H9 (cell line): ENCODE results near the gene ITIH5. TPM values are rescaled to one million over a fixed set of nuclear protein-coding genes. Genes with fewer than 3 reads are reported as not detected.

ENCODE experiments used
- DNase-seq: peaks from one replicate; pipeline ENCODE4 v3.0.0-alpha.2; 2017
- H2AFZ ChIP-seq: one replicate; pipeline ENCODE4 v1.6.1; 2013; ENCODE audit warnings: mild to moderate bottlenecking, low read length, control low read depth, moderate library complexity
- H2AK5ac ChIP-seq: 2 replicates; pipeline ENCODE4 v1.6.1; 2013; ENCODE audit warnings: low read length, control low read depth, mixed read lengths; ENCODE audit not compliant: insufficient read length
- H2BK120ac ChIP-seq: one replicate; pipeline ENCODE4 v1.6.1; 2013; ENCODE audit warnings: low read depth, mild to moderate bottlenecking, low read length, control low read depth, inconsistent platforms; ENCODE audit not compliant: poor library complexity, severe bottlenecking
- H2BK12ac ChIP-seq: 2 replicates; pipeline ENCODE4 v1.6.1; 2013; ENCODE audit warnings: low read length, control low read depth, mixed read lengths, low read depth; ENCODE audit not compliant: insufficient read length
- H2BK15ac ChIP-seq: 2 replicates; pipeline ENCODE4 v1.6.1; 2013; ENCODE audit warnings: low read depth, low read length, control low read depth
- H2BK20ac ChIP-seq: one replicate; pipeline ENCODE4 v1.6.1; 2013; ENCODE audit warnings: low read depth, mild to moderate bottlenecking, low read length, control low read depth, inconsistent platforms; ENCODE audit not compliant: poor library complexity, severe bottlenecking
- H2BK5ac ChIP-seq: 2 replicates; pipeline ENCODE4 v1.6.1; 2013; ENCODE audit warnings: low read length, control low read depth, mixed read lengths; ENCODE audit not compliant: insufficient read length
- H3K14ac ChIP-seq: 2 replicates; pipeline ENCODE4 v1.6.1; 2013; ENCODE audit warnings: low read length, control low read depth; ENCODE audit not compliant: insufficient read depth
- H3K18ac ChIP-seq: 2 replicates; pipeline ENCODE4 v1.6.1; 2013; ENCODE audit warnings: low read depth, mild to moderate bottlenecking, mixed read lengths, low read length, control low read depth; ENCODE audit not compliant: insufficient read length
- H3K23ac ChIP-seq: 2 replicates; pipeline ENCODE4 v1.6.1; 2013; ENCODE audit warnings: low read length, control low read depth, mixed read lengths, low read depth; ENCODE audit not compliant: insufficient read length
- H3K23me2 ChIP-seq: 2 replicates; pipeline ENCODE4 v1.6.1; 2013; ENCODE audit warnings: low read depth, mild to moderate bottlenecking, mixed read lengths, low read length, control low read depth; ENCODE audit not compliant: insufficient read length, poor library complexity, severe bottlenecking
- H3K27ac ChIP-seq: 2 replicates; pipeline ENCODE4 v1.5.1; 2013; ENCODE audit warnings: low read length, control low read depth, mixed read lengths, low read depth; ENCODE audit not compliant: insufficient read length
- H3K27me3 ChIP-seq: 2 replicates; pipeline ENCODE4 v1.6.1; 2013; ENCODE audit warnings: low read length, control low read depth, inconsistent platforms; ENCODE audit not compliant: insufficient read depth
- H3K4ac ChIP-seq: 2 replicates; pipeline ENCODE4 v1.6.1; 2013; ENCODE audit warnings: low read depth, mild to moderate bottlenecking, control low read depth, inconsistent platforms, low read length, moderate library complexity
- H3K4me1 ChIP-seq: 2 replicates; pipeline ENCODE4 v1.6.1; 2013; ENCODE audit warnings: low read length, control low read depth, inconsistent platforms; ENCODE audit not compliant: insufficient read depth
- H3K4me2 ChIP-seq: 2 replicates; pipeline ENCODE4 v1.6.1; 2013; ENCODE audit warnings: low read length, control low read depth, mixed read lengths; ENCODE audit not compliant: insufficient read length, insufficient read depth
- H3K56ac ChIP-seq: 2 replicates; pipeline ENCODE4 v1.6.1; 2013; ENCODE audit warnings: low read depth, mild to moderate bottlenecking, mixed read lengths, low read length, control low read depth; ENCODE audit not compliant: insufficient read length
- H3K79me1 ChIP-seq: 2 replicates; pipeline ENCODE4 v1.6.1; 2013; ENCODE audit warnings: low read depth, mild to moderate bottlenecking, moderate library complexity, low read length, control low read depth, inconsistent platforms; ENCODE audit not compliant: insufficient read depth, poor library complexity, severe bottlenecking
- H3K79me2 ChIP-seq: 2 replicates; pipeline ENCODE4 v1.6.1; 2013; ENCODE audit warnings: low read length, control low read depth, inconsistent platforms; ENCODE audit not compliant: insufficient read depth
- H3K9ac ChIP-seq: 2 replicates; pipeline ENCODE4 v1.6.1; 2013; ENCODE audit warnings: low read length, control low read depth, mixed read lengths; ENCODE audit not compliant: insufficient read length; ENCODE audit errors: extremely low read depth
- H3K9me3 ChIP-seq: one replicate; pipeline ENCODE4 v1.6.1; 2013; ENCODE audit warnings: low read depth, low read length, inconsistent platforms; ENCODE audit not compliant: control insufficient read depth
- H3T11ph ChIP-seq: one replicate; pipeline ENCODE4 v1.6.1; 2013; ENCODE audit warnings: mild to moderate bottlenecking, low read length, control low read depth, inconsistent platforms
- H4K20me1 ChIP-seq: one replicate; pipeline ENCODE4 v1.6.1; 2013; ENCODE audit not compliant: control insufficient read depth, insufficient read length, insufficient read depth
- H4K5ac ChIP-seq: 2 replicates; pipeline ENCODE4 v1.6.1; 2013; ENCODE audit warnings: low read depth, mild to moderate bottlenecking, mixed read lengths, low read length, control low read depth; ENCODE audit not compliant: insufficient read length
- H4K8ac ChIP-seq: replicated peaks from 2 replicates; pipeline ENCODE4 v1.6.1; 2013; ENCODE audit warnings: low read length, control low read depth, mixed read lengths, low read depth; ENCODE audit not compliant: insufficient read length
- H4K91ac ChIP-seq: 2 replicates; pipeline ENCODE4 v1.6.1; 2013; ENCODE audit warnings: low read depth, mild to moderate bottlenecking, moderate library complexity, mixed read lengths, low read length, control low read depth; ENCODE audit not compliant: insufficient read length
- H3K27ac Mint-ChIP-seq, 3 experiments: 2 replicates in 2 of 3; 3 replicates in 1 of 3; pipeline ENCODE4 v1.8.0; 2020 to 2021; ENCODE audit warnings: mixed read lengths in 3 of 3, mild to moderate bottlenecking in 1 of 3, moderate library complexity in 1 of 3
- H3K27me3 Mint-ChIP-seq: 2 replicates; pipeline ENCODE4 v1.8.0; 2021; ENCODE audit warnings: low read depth, mild to moderate bottlenecking, moderate library complexity, mixed read lengths
- H3K36me3 Mint-ChIP-seq, 3 experiments: 2 replicates in 2 of 3; 3 replicates in 1 of 3; pipeline ENCODE4 v1.8.0; 2020 to 2021; ENCODE audit warnings: low read depth in 3 of 3, mixed read lengths in 3 of 3; ENCODE audit not compliant: insufficient read depth in 1 of 3
- H3K4me1 Mint-ChIP-seq, 2 experiments: 2 replicates each; pipeline ENCODE4 v1.8.0; 2020; ENCODE audit warnings: mixed read lengths in 2 of 2
- H3K4me3 Mint-ChIP-seq, 2 experiments: 2 replicates in 1 of 2; 3 replicates in 1 of 2; pipeline ENCODE4 v1.8.0; 2020 to 2021; ENCODE audit warnings: mild to moderate bottlenecking in 2 of 2, mixed read lengths in 2 of 2, moderate library complexity in 1 of 2
- H3K9me3 Mint-ChIP-seq, 2 experiments: 2 replicates in 1 of 2; 3 replicates in 1 of 2; pipeline ENCODE4 v1.8.0; 2020; ENCODE audit warnings: mild to moderate bottlenecking in 2 of 2, mixed read lengths in 2 of 2, moderate library complexity in 1 of 2
- CTCF ChIP-seq: fragments of 200-600 bp; sonication (generic); conservative IDR thresholded peaks from 3 replicates; pipeline ENCODE4 v1.8.0; 2021; ENCODE audit warnings: antibody characterized with exemption, mild to moderate bottlenecking
- WGBS: extraction: QIAGEN DNeasy Blood & Tissue Kit; methylation state at CpG from one replicate; pipeline ENCODE4 v1.1.7; 2013; ENCODE audit warnings: missing lambda C conversion rate, low lambda C conversion rate, mixed read lengths; ENCODE audit not compliant: insufficient read length; ENCODE audit errors: extremely low coverage; 5-methylcytosine and 5-hydroxymethylcytosine counted together
- total RNA-seq: library from RNA; stranded (reverse); gene quantifications from 2 replicates; pipeline ENCODE4 v1.2.1, GENCODE V29; 2021

The ITIH5 gene
- total RNA-seq, 1 experiment from 2014 or later = 1.3 TPM

GRCh38 chr10:7704071-7705016, 37.6 kb upstream of the ITIH5 start:
- WGBS = no CpG with 5 or more reads among the region's 8 CpGs
- Histone ChIP-seq H3K56ac (no peak overlapping the region), H3K4ac (no peak overlapping the region), H3K14ac (no peak overlapping the region), H3K79me1 (no peaks in the 10 kb centered on the region), H3K23me2 (no peaks in the 10 kb centered on the region), H3K27me3 (no peaks in the 10 kb centered on the region), H2AFZ (no peak overlapping the region), H4K5ac (no peak overlapping the region), H2BK15ac (no peak overlapping the region), H4K20me1 (no peaks in the 10 kb centered on the region), H2BK120ac (no peak overlapping the region), H2BK20ac (no peak overlapping the region), H3K23ac (no peak overlapping the region), H2AK5ac (no peak overlapping the region), H3K18ac (no peak overlapping the region), H3K9ac (no peak overlapping the region), H2BK5ac (no peak overlapping the region), H4K91ac (no peak overlapping the region), H3K27ac (no peak overlapping the region), H2BK12ac (no peak overlapping the region), H3K4me1 (peaks cover 3% of the 10 kb centered on the region; the same call in 1 of the 2 replicates), H3K9me3 (no peaks in the 10 kb centered on the region), H3K4me2 (no peak overlapping the region), H4K8ac (no peak overlapping the region), H3K79me2 (no peaks in the 10 kb centered on the region), H3T11ph (no peak overlapping the region)
- no peaks in the 10 kb centered on the region for H3K36me3 Mint-ChIP-seq
- no peak overlapping the region for H3K4me3 Mint-ChIP-seq
- no peak overlapping the region for H3K27ac Mint-ChIP-seq
- no peak for DNase-seq
- peaks cover 5 to 6% of the 10 kb centered on the region in 2 experiments; a peak in 3 of 4 replicates for H3K4me1 Mint-ChIP-seq
- TF ChIP-seq CTCF = no peak
- H3K27me3 Mint-ChIP-seq = peaks cover 2% of the 10 kb centered on the region; the same call in 1 of the 2 replicates
- H3K9me3 Mint-ChIP-seq = peaks cover 0 to 1% of the 10 kb centered on the region in 2 experiments; a peak in 2 of 5 replicates
